SK-N-SH (cell line): ENCODE results near the gene ANKRD33B. TPM values are rescaled to one million over a fixed set of nuclear protein-coding genes. Genes with fewer than 3 reads are reported as not detected.

ENCODE experiments used
- CTCF ChIA-PET: fragments of 300-600, 350-600 bp; formaldehyde crosslinking; extraction: SDS; loops from one replicate; lab custom pipeline; 2021; lab: Yijun Ruan, JAX
- POLR2A ChIA-PET: fragments of 350-600 bp; sonication (Branson Sonifier 250); formaldehyde crosslinking; extraction: SDS; loops from one replicate; lab custom pipeline; 2020; ENCODE audit warnings: antibody characterized with exemption, inconsistent platforms; lab: Yijun Ruan, JAX
- DNase-seq: peaks from one replicate; pipeline ENCODE4 v3.0.0; 2012
- H2AFZ ChIP-seq: fragments of 200-600 bp; sonication (generic); 2 replicates; pipeline ENCODE4 v1.8.1; 2016; ENCODE audit warnings: antibody characterized with exemption, mild to moderate bottlenecking, low read depth
- H3F3A ChIP-seq: fragments of 200-600 bp; sonication (generic); replicated peaks from 2 replicates; pipeline ENCODE3; 2016; ENCODE audit warnings: antibody characterized with exemption, mild to moderate bottlenecking; ENCODE audit not compliant: insufficient read depth
- H3K27ac ChIP-seq, 2 experiments: fragments of 200-500 bp in 1 of 2; fragments of 200-600 bp in 1 of 2; sonication (Bioruptor generic) in 1 of 2; sonication (generic), shearing (Covaris generic) in 1 of 2; 2 replicates each; pipeline versions ENCODE4 v1.5.1 to v1.6.1; 2014 to 2016; ENCODE audit warnings: low read depth in 2 of 2, inconsistent platforms in 1 of 2, low read length in 1 of 2, mild to moderate bottlenecking in 1 of 2, mixed read lengths in 1 of 2
- H3K27me3 ChIP-seq: fragments of 200-600 bp; sonication (generic), shearing (Covaris generic); 2 replicates; pipeline ENCODE4 v1.6.1; 2016; ENCODE audit warnings: mixed run types; ENCODE audit not compliant: insufficient read depth
- H3K36me3 ChIP-seq, 2 experiments: fragments of 200-500 bp in 1 of 2; fragments of 200-600 bp in 1 of 2; sonication (Bioruptor generic) in 1 of 2; sonication (generic) in 1 of 2; replicated peaks in 1 of 2; 2 replicates each; pipeline versions ENCODE3 to v1.5.1; 2014 to 2016; ENCODE audit warnings: low read length in 1 of 2, mild to moderate bottlenecking in 1 of 2; ENCODE audit not compliant: insufficient read depth in 2 of 2, control insufficient read depth in 1 of 2
- H3K4me1 ChIP-seq, 2 experiments: fragments of 200-500 bp in 1 of 2; fragments of 200-600 bp in 1 of 2; sonication (Bioruptor generic) in 1 of 2; sonication (generic), shearing (Covaris generic) in 1 of 2; 2 replicates each; pipeline versions ENCODE4 v1.5.1 to v1.6.1; 2014 to 2016; ENCODE audit warnings: low read depth in 1 of 2, low read length in 1 of 2, mixed run types in 1 of 2; ENCODE audit not compliant: insufficient read depth in 2 of 2, control insufficient read depth in 1 of 2
- H3K4me2 ChIP-seq: fragments of 200-600 bp; sonication (generic), shearing (Covaris generic); 2 replicates; pipeline ENCODE4 v1.6.1; 2017; ENCODE audit warnings: mixed run types
- H3K4me3 ChIP-seq, 2 experiments: fragments of 200-500 bp in 1 of 2; fragments of 200-600 bp in 1 of 2; sonication (Bioruptor generic) in 1 of 2; sonication (generic), shearing (Covaris generic) in 1 of 2; 2 replicates each; pipeline versions ENCODE4 v1.5.1 to v1.8.1; 2014 to 2016; ENCODE audit warnings: low read depth in 2 of 2, inconsistent platforms in 1 of 2, low read length in 1 of 2, mild to moderate bottlenecking in 1 of 2, mixed read lengths in 1 of 2, moderate library complexity in 1 of 2
- H3K79me2 ChIP-seq: fragments of 200-600 bp; sonication (generic); 2 replicates; pipeline ENCODE4 v1.8.1; 2017; ENCODE audit warnings: mild to moderate bottlenecking; ENCODE audit not compliant: insufficient read depth
- H3K9ac ChIP-seq: fragments of 200-600 bp; sonication (generic); 2 replicates; pipeline ENCODE4 v1.6.1; 2017; ENCODE audit warnings: mixed run types
- H3K9me2 ChIP-seq: fragments of 200-600 bp; sonication (generic); 2 replicates; pipeline ENCODE4 v1.6.1; 2017; ENCODE audit warnings: mixed run types
- H3K9me3 ChIP-seq: fragments of 200-600 bp; sonication (generic); 2 replicates; pipeline ENCODE4 v1.6.1; 2017; ENCODE audit warnings: mixed run types, mild to moderate bottlenecking, moderate library complexity
- H4K20me1 ChIP-seq: fragments of 200-600 bp; sonication (generic); 2 replicates; pipeline ENCODE4 v1.6.1; 2017; ENCODE audit warnings: mild to moderate bottlenecking, mixed run types; ENCODE audit not compliant: insufficient read depth
- CHD2 ChIP-seq: fragments of 150-350 bp; IDR thresholded peaks from 2 replicates; pipeline ENCODE4 v1.6.1; 2018; ENCODE audit warnings: low read length; ENCODE audit not compliant: partially characterized antibody
- EZH2phosphoT487 ChIP-seq: fragments of 200-600 bp; sonication (generic); IDR thresholded peaks from 2 replicates; pipeline ENCODE4 v1.6.1; 2017; ENCODE audit warnings: low read depth, mixed run types, mild to moderate bottlenecking, antibody characterized with exemption, moderate library complexity, borderline replicate concordance
- FOSL2 ChIP-seq: IDR thresholded peaks from 2 replicates; pipeline ENCODE4 v1.4.0; 2012; ENCODE audit warnings: low read depth, mild to moderate bottlenecking, moderate library complexity, borderline replicate concordance
- FOXJ3 ChIP-seq: sonication (generic); formaldehyde crosslinking; IDR thresholded peaks from 2 replicates; pipeline ENCODE4 v1.5.1; 2020; ENCODE audit warnings: mild to moderate bottlenecking, missing genetic modification reagents
- FOXM1 ChIP-seq: IDR thresholded peaks from 2 replicates; pipeline ENCODE4 v1.4.0; 2012; ENCODE audit warnings: low read depth, mild to moderate bottlenecking
- JUND ChIP-seq: IDR thresholded peaks from 2 replicates; pipeline ENCODE4 v1.4.0; 2012
- MEF2A ChIP-seq: IDR thresholded peaks from 2 replicates; pipeline ENCODE4 v1.4.0; 2012; ENCODE audit warnings: low read depth, borderline replicate concordance
- NFIC ChIP-seq: IDR thresholded peaks from 2 replicates; pipeline ENCODE4 v1.4.0; 2012; ENCODE audit warnings: borderline replicate concordance
- PBX3 ChIP-seq: IDR thresholded peaks from 2 replicates; pipeline ENCODE4; 2012
- RCOR1 ChIP-seq: fragments of 150-350 bp; IDR thresholded peaks from 2 replicates; pipeline ENCODE4 v1.6.1; 2017; ENCODE audit warnings: antibody characterized with exemption, low read length
- REST ChIP-seq: IDR thresholded peaks from 2 replicates; pipeline ENCODE4 v1.6.1; 2012; ENCODE audit warnings: mild to moderate bottlenecking, low read depth, low read length, moderate library complexity
- SIN3A ChIP-seq: IDR thresholded peaks from 2 replicates; pipeline ENCODE4 v1.6.1; 2012; ENCODE audit warnings: low read depth, mild to moderate bottlenecking, low read length, moderate library complexity, borderline replicate concordance
- WGBS: methylation state at CpG from one replicate; pipeline ENCODE4 v1.1.6; 2017; ENCODE audit warnings: low lambda C conversion rate; 5-methylcytosine and 5-hydroxymethylcytosine counted together
- polyA plus RNA-seq, 3 experiments: library from polyadenylated mRNA; depleted of rRNA; stranded (reverse); fragments of >200 nt; gene quantifications; 2 replicates each; pipeline ENCODE4 v1.2.3, GENCODE V29; 2012

The ANKRD33B gene
- polyA plus RNA-seq, 1 of the 3 experiments (the other 2 are of a cell fraction) = 1.8 TPM

DNA sequence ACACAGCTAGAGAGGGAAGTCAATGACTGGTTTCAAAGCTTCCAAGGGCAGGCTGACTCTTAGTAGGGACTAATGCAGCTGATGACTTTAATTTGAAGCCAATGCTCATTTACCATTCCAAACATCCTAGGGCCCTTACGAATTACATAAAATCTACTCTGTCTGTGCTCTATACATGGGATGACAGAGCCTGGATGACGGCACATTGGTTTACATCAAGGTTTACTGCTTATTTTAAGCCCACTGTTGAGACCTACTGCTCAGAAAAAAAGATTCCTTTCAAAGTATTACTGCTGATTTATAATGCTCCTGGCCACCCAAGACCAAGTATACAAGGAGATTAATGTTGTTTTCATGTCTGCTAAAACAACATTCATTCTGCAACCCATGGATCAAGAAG, 123.0 kb downstream of the ANKRD33B start:
- peaks cover 6 to 9% of the 10 kb centered on the region in 2 experiments for H3K36me3 ChIP-seq

More for the DNA sequence above, 123.0 kb downstream of the ANKRD33B start:
- no peaks in the 10 kb centered on the region for H4K20me1 ChIP-seq
- ChIA-PET CTCF (no interaction called here), POLR2A (no interaction called here)
- H3F3A ChIP-seq = peaks cover 9% of the 10 kb centered on the region
- DNase-seq = no peak
- WGBS = 96% methylated on average over 2 of the region's 2 CpGs
- H3K4me2 ChIP-seq = no peak overlapping the region
- TF ChIP-seq PBX3 = no peak
- no peak for TF ChIP-seq FOXM1
- TF ChIP-seq MEF2A = no peak
- TF ChIP-seq RCOR1 = no peak
- TF ChIP-seq FOXJ3 (CRISPR knock-in tag) = no peak
- TF ChIP-seq JUND = no peak
- TF ChIP-seq SIN3A = no peak
- TF ChIP-seq REST = no peak
- no peak for TF ChIP-seq NFIC
- no peak for TF ChIP-seq CHD2
- no peak for TF ChIP-seq EZH2phosphoT487
- no peak for TF ChIP-seq FOSL2
- peaks cover 9 to 15% of the 10 kb centered on the region in 2 experiments for H3K4me1 ChIP-seq
- H3K27ac ChIP-seq = no peak overlapping the region
- no peaks in the 10 kb centered on the region for H3K27me3 ChIP-seq
- 0 out of 2 replicates have a peak, but pooled peaks cover 4% of the 10 kb centered on the region for H3K9me3 ChIP-seq
- no peak overlapping the region for H3K4me3 ChIP-seq
- H3K9me2 ChIP-seq = no peaks in the 10 kb centered on the region
- no peak overlapping the region for H2AFZ ChIP-seq
- H3K9ac ChIP-seq = no peak overlapping the region
- peaks cover 23% of the 10 kb centered on the region; the same call in 1 of the 2 replicates for H3K79me2 ChIP-seq
